Common myeloid progenitor, CD34-positive (primary cell): Measurements from ENCODE around the gene YIF1A.
A peak's percentile ranks its signal among the peaks of the same experiment; 100 is the strongest.
"Not testable (repeated sequence)": the region's sequence is repeated elsewhere in the genome, so short reads cannot be mapped to it uniquely, and the experiment has no call there.

Experiments
- CTCF ChIA-PET: fragments of 350-600 bp; sonication (Branson Sonifier 250); formaldehyde crosslinking; loops from one replicate; lab custom pipeline; 2021; ENCODE audit warnings: antibody characterized with exemption; lab: Charles Lee
- POLR2A ChIA-PET: fragments of 350-600 bp; sonication (Branson Sonifier 250); formaldehyde crosslinking; loops from one replicate; lab custom pipeline; 2021; ENCODE audit warnings: antibody characterized with exemption; lab: Charles Lee
- DNase-seq, 3 donors: peaks; one replicate each; pipeline versions ENCODE4 v3.0.0 to v3.0.0-alpha.2; 2013
- H3K27ac ChIP-seq, 2 experiments: 1 replicate in 1 of 2; 2 replicates in 1 of 2; pipeline ENCODE4 v1.7.0; 2013; ENCODE audit warnings: inconsistent platforms in 2 of 2, low read length in 2 of 2, mild to moderate bottlenecking in 2 of 2, low read depth in 1 of 2, moderate library complexity in 1 of 2; ENCODE audit not compliant: severe bottlenecking in 2 of 2, insufficient read depth in 1 of 2, poor library complexity in 1 of 2
- H3K27me3 ChIP-seq, 5 experiments: replicated peaks in 2 of 5; 1 replicate in 3 of 5; 2 replicates in 2 of 5; pipeline versions ENCODE4 v1.6.1 to v1.7.0; 2013; ENCODE audit warnings: low read length in 4 of 5, mild to moderate bottlenecking in 2 of 5, moderate library complexity in 2 of 5, inconsistent platforms in 1 of 5; ENCODE audit not compliant: insufficient read depth in 5 of 5, control insufficient read depth in 4 of 5
- H3K36me3 ChIP-seq, 4 experiments: 1 replicate in 2 of 4; 2 replicates in 2 of 4; pipeline versions ENCODE4 v1.6.1 to v1.7.0; 2013; ENCODE audit warnings: low read length in 3 of 4, control low read depth in 1 of 4, mild to moderate bottlenecking in 1 of 4; ENCODE audit not compliant: control insufficient read depth in 4 of 4, insufficient read depth in 4 of 4
- H3K4me1 ChIP-seq, 4 experiments: 1 replicate in 3 of 4; 2 replicates in 1 of 4; pipeline versions ENCODE4 v1.6.1 to v1.7.1; 2013; ENCODE audit warnings: low read length in 3 of 4, mild to moderate bottlenecking in 3 of 4, control low read depth in 1 of 4, inconsistent platforms in 1 of 4, moderate library complexity in 1 of 4; ENCODE audit not compliant: control insufficient read depth in 4 of 4, insufficient read depth in 4 of 4; ENCODE audit errors: control extremely low read depth in 1 of 4
- H3K4me3 ChIP-seq, 7 experiments: 1 replicate in 4 of 7; 2 replicates in 3 of 7; pipeline versions ENCODE4 v1.5.1 to v1.7.0; 2013; ENCODE audit warnings: mild to moderate bottlenecking in 7 of 7, low read length in 6 of 7, moderate library complexity in 6 of 7, inconsistent platforms in 2 of 7, low read depth in 2 of 7, control low read depth in 1 of 7; ENCODE audit not compliant: insufficient read depth in 4 of 7, control insufficient read depth in 1 of 7; ENCODE audit errors: extremely low read depth in 1 of 7
- H3K9me3 ChIP-seq, 5 experiments: 1 replicate in 4 of 5; 2 replicates in 1 of 5; pipeline versions ENCODE4 v1.6.1 to v1.7.1; 2013; ENCODE audit warnings: low read length in 4 of 5, mild to moderate bottlenecking in 2 of 5, inconsistent platforms in 1 of 5, low read depth in 1 of 5, moderate library complexity in 1 of 5; ENCODE audit not compliant: control insufficient read depth in 4 of 5, insufficient read depth in 2 of 5; ENCODE audit errors: control extremely low read depth in 1 of 5
- WGBS: methylation state at CpG from one replicate; pipeline ENCODE4 v1.1.5; 2013; ENCODE audit not compliant: insufficient coverage; 5-methylcytosine and 5-hydroxymethylcytosine counted together

YIF1A gene

GRCh38 chr11:66311470-66311964 lies 22.6 kb upstream of the YIF1A start:
- peak overlapping the region in 1 of 2 experiments; percentile 73 for H3K27ac ChIP-seq
- CTCF ChIA-PET, result interaction anchor here (0.7 to 6.6 kb wide), 19 partner anchors 10 to 81 kb away, joined by 3 to 86 read pairs (median 8); partner anchors contain the start of genes BRMS1, RIN1 and YIF1A
- no peaks in the 10 kb centered on the region for H3K36me3 ChIP-seq
- DNase-seq, result no peak
- POLR2A ChIA-PET, result interaction anchor here (0.7 to 0.9 kb wide), 3 partner anchors 17 to 22 kb away, joined by 3 to 4 read pairs (median 3); partner anchors contain the start of gene YIF1A
- H3K27me3 ChIP-seq, result peaks cover 0 to 2% (median 0%) of the 10 kb centered on the region in 5 experiments
- peak overlapping the region; percentile 45 to 77 (median 70) for H3K4me3 ChIP-seq
- 25% methylated on average over 12 of the region's 26 CpGs for WGBS
- H3K9me3 ChIP-seq, result no peaks in the 10 kb centered on the region
- peaks cover 0 to 28% (median 24%) of the 10 kb centered on the region in 4 experiments for H3K4me1 ChIP-seq

- H3K9me3 ChIP-seq, H3K27ac ChIP-seq, H3K27me3 ChIP-seq, H3K36me3 ChIP-seq, H3K4me3 ChIP-seq, DNase-seq: not testable (repeated sequence)
- POLR2A ChIA-PET, result interaction anchor here (0.8 kb wide), 1 partner anchor 21 kb away, joined by 3 read pairs; no protein-coding TSS in a partner anchor
- CTCF ChIA-PET, result interaction anchor here (0.7 to 6.6 kb wide), 18 partner anchors 10 to 82 kb away, joined by 3 to 86 read pairs (median 8); partner anchors contain the start of genes BRMS1, RIN1 and YIF1A
- WGBS, result 91% methylated on average over 13 of the region's 18 CpGs
- peaks cover 0 to 23% (median 21%) of the 10 kb centered on the region in 4 experiments for H3K4me1 ChIP-seq
These were observed 22.0 kb upstream of the YIF1A start for GRCh38 chr11:66310803-66311440.

- POLR2A ChIA-PET, result interaction anchor here (0.6 kb wide), 1 partner anchor 805 kb away, joined by 3 read pairs; no protein-coding TSS in a partner anchor
These were observed 21.4 kb upstream of the YIF1A start for GRCh38 chr11:66310324-66310723.

GRCh38 chr11:66309475-66309874 lies 20.5 kb upstream of the YIF1A start:
- H3K4me3 ChIP-seq, result no peak overlapping the region
- H3K27me3 ChIP-seq, result peaks cover 0 to 2% (median 0%) of the 10 kb centered on the region in 5 experiments
- CTCF ChIA-PET, result interaction anchor here (1.2 to 6.6 kb wide), 5 partner anchors 9 to 53 kb away, joined by 3 to 86 read pairs (median 46); partner anchors contain the start of genes BRMS1 and RIN1
- POLR2A ChIA-PET, result interaction anchor here (0.6 kb wide), 1 partner anchor 804 kb away, joined by 3 read pairs; no protein-coding TSS in a partner anchor
- WGBS, result 67% methylated on average over 3 of the region's 3 CpGs
- H3K4me1 ChIP-seq, result peaks cover 0 to 23% (median 20%) of the 10 kb centered on the region in 4 experiments
- no peak for DNase-seq
- H3K27ac ChIP-seq, result no peak overlapping the region
- H3K36me3 ChIP-seq, result no peaks in the 10 kb centered on the region
- H3K9me3 ChIP-seq, result no peaks in the 10 kb centered on the region

More at GRCh38 chr11:66310324-66310723, 21.4 kb upstream of the YIF1A start:
- no peaks in the 10 kb centered on the region for H3K36me3 ChIP-seq
- no peaks in the 10 kb centered on the region for H3K9me3 ChIP-seq
- CTCF ChIA-PET, result interaction anchor here (1.2 to 6.6 kb wide), 6 partner anchors 9 to 79 kb away, joined by 3 to 86 read pairs (median 45); partner anchors contain the start of genes BRMS1 and RIN1
- no peak overlapping the region for H3K4me3 ChIP-seq
- H3K27ac ChIP-seq, result no peak overlapping the region
- peaks cover 0 to 23% (median 20%) of the 10 kb centered on the region in 4 experiments for H3K4me1 ChIP-seq
- WGBS, result 96% methylated on average over 8 of the region's 8 CpGs
- peaks cover 0 to 2% (median 0%) of the 10 kb centered on the region in 5 experiments for H3K27me3 ChIP-seq
- DNase-seq, result no peak

- no peaks in the 10 kb centered on the region for H3K27me3 ChIP-seq
- no peaks in the 10 kb centered on the region for H3K9me3 ChIP-seq
- H3K36me3 ChIP-seq, result no peaks in the 10 kb centered on the region
- ChIA-PET POLR2A (no interaction called here), CTCF (interaction anchor here (1.0 to 5.2 kb wide), 4 partner anchors 8 to 81 kb away, joined by 3 to 46 read pairs (median 3); partner anchors contain the start of gene YIF1A)
- H3K27ac ChIP-seq, result no peak overlapping the region
- H3K4me1 ChIP-seq, result no peaks in the 10 kb centered on the region
- H3K4me3 ChIP-seq, result no peak overlapping the region
- WGBS, result 97% methylated on average over 10 of the region's 12 CpGs
- no peak for DNase-seq
These were observed 13.7 kb upstream of the YIF1A start for GRCh38 chr11:66302656-66303055.

- ChIA-PET CTCF (interaction anchor here (1.2 to 5.2 kb wide), 2 partner anchors 12 to 32 kb away, joined by 3 to 46 read pairs; no protein-coding TSS in a partner anchor), POLR2A (no interaction called here)
These were observed 10.2 kb upstream of the YIF1A start for GRCh38 chr11:66299186-66299585.

More at GRCh38 chr11:66299186-66299585, 10.2 kb upstream of the YIF1A start:
- no peak for DNase-seq
- Histone ChIP-seq H3K4me1 (no peaks in the 10 kb centered on the region), H3K27me3 (peaks cover 0 to 12% (median 9%) of the 10 kb centered on the region in 5 experiments), H3K27ac (no peak overlapping the region), H3K36me3 (no peaks in the 10 kb centered on the region), H3K4me3 (no peak overlapping the region), H3K9me3 (no peaks in the 10 kb centered on the region)
- WGBS, result 87% methylated on average over 2 of the region's 3 CpGs
